Pancreas (tissue), 10 donors: ENCODE measurements around the gene OBI1. TPM values are rescaled to one million over a fixed set of nuclear protein-coding genes. Genes with fewer than 3 reads are reported as not detected.

Experiments
- ATAC-seq, 4 donors: fragments of 200-7000 bp; cut with Tn5 transposase; one replicate each; pipeline versions ENCODE4 v1.8.0 to v1.9.1; 2020; ENCODE audit warnings: mild to moderate bottlenecking in 4 of 4, moderate library complexity in 4 of 4
- DNase-seq, 6 donors: peaks; one replicate each; pipeline ENCODE4 v3.0.0-alpha.2; 2020
- FAIRE-seq: peaks from 2 replicates; lab custom pipeline; 2012; peaks lifted over from hg19 to GRCh38; lab: Jason Lieb, UNC
- H3K27ac ChIP-seq, 4 donors: fragments of 200-600 bp; sonication (generic); 1 replicate in 3 of 4; 2 replicates in 1 of 4; pipeline versions ENCODE4 v1.5.0 to v1.8.0; 2020
- H3K27me3 ChIP-seq, 4 donors: fragments of 200-600 bp; one replicate each; pipeline ENCODE4 v1.8.0; 2021
- H3K36me3 ChIP-seq, 3 donors: fragments of 200-600 bp; sonication (generic) in 1 of 3; one replicate each; pipeline versions ENCODE4 v1.5.0 to v1.8.0; 2020 to 2021
- H3K4me1 ChIP-seq, 3 donors: fragments of 200-600 bp; one replicate each; pipeline ENCODE4 v1.8.0; 2021
- H3K4me3 ChIP-seq, 4 donors: fragments of 200-600 bp; sonication (generic) in 2 of 4; one replicate each; pipeline versions ENCODE4 v1.5.0 to v1.8.0; 2020 to 2021
- H3K9me3 ChIP-seq, 4 donors: fragments of 200-600 bp; one replicate each; pipeline ENCODE4 v1.8.0; 2021
- CTCF ChIP-seq, 4 donors: fragments of 200-600 bp; sonication (generic) in 3 of 4; IDR thresholded peaks; one replicate each; pipeline versions ENCODE4 v1.5.0 to v1.8.0; 2021; ENCODE audit warnings: antibody characterized with exemption in 4 of 4
- WGBS, 2 donors: extraction: QIAGEN DNeasy Blood & Tissue Kit; methylation state at CpG; one replicate each; pipeline ENCODE4 v1.1.7; 2013; 5-methylcytosine and 5-hydroxymethylcytosine counted together
- intact Hi-C, 3 donors: fragments of 100-400 bp; cut with DNase I; formaldehyde crosslinking; loops; one replicate each; pipeline versions ENCODE4 v1.11.1 to v1.14.2; 2022
- polyA plus RNA-seq, 2 donors: library from polyadenylated mRNA; stranded (reverse); fragments of 200-250 nt; gene quantifications; one replicate each; pipeline ENCODE4 v1.2.3, GENCODE V29; 2013
- total RNA-seq, 6 donors: library from RNA; stranded (reverse); fragmentation: NEBNext Ultra II Directional in 4 of 6; extraction: Animal tissue kit (Norgen Biotek cat#: 25700) in 4 of 6; gene quantifications; one replicate each; pipeline versions ENCODE4 v1.2.1 to v1.2.4, GENCODE V29; 2021 to 2023
- donor health status: healthy with polysubstance abuse.
- donor health status: DM: no; HTN: no; CAD: no; lungs with moderate emphysema.
- donor health status: DM: no; HTN: no; CAD: no.
- donor health status: control.
- donor health status: control.
- donor health status: Bipolar disorder and iron deficiency.
- donor health status: DM: yes; HTN: yes; CAD: no.
- donor health status: DM: no; HTN: no; CAD: no.
- donor health status: DM: no; HTN: no; CAD: no.
- donor health status: DM: yes; HTN: yes; CAD: no.

Gene OBI1
- total and polyA plus RNA-seq, 8 donors, result 1.3 to 4.1 (median 2.6) TPM

DNA sequence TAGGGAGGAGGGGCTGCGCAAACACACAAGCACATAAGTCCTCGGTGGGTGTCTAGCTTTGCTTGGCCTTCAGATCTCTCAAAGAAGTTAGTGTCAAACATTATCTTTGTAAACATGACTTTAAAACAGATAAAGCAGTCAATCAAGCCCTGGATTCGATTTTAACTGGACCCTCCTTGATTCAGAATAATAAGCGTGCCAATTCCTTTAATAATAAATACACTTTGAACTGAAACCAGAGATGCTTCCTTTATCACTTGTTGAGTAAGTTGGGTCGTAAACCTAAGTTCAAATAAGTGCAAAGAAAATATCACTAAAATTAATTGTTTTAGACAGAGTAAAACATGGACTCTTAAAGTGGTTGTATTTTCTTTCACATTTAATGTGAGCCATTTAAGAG is 86.5 kb downstream of the OBI1 start:
- no peak for TF ChIP-seq CTCF (IDR thresholded peaks at IDR 0.05)
- FAIRE-seq (no peak), DNase-seq (no peak), ATAC-seq (no peak)
- H3K27ac ChIP-seq, result no peak overlapping the region
- H3K4me1 ChIP-seq, result no peaks in the 10 kb centered on the region
- no peaks in the 10 kb centered on the region for H3K27me3 ChIP-seq
- no peak overlapping the region for H3K4me3 ChIP-seq
- 39 to 45% methylated on average over 5 of the region's 5 CpGs for WGBS, 2 donors
- no peaks in the 10 kb centered on the region for H3K36me3 ChIP-seq
- intact Hi-C loops, result no loop called here
- no peaks in the 10 kb centered on the region for H3K9me3 ChIP-seq

DNA sequence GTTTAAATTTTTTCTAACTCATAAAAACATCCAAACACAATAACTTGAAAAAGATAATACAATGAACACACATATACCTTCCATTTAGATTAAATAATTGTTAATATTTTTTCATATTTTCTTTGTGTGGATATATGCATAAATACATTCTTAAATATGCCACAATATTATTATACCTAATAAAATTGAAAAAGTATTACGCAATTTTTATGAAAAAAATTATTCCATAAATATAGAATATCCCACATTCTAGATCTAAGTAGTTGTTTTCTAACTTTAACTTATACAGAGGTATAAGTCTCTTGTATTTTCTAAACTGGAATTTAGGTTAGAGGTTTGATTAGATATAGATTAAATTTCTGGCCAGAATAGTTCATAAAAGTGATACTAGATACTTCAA is 89.9 kb downstream of the OBI1 start:
- Histone ChIP-seq H3K27ac (no peak overlapping the region), H3K4me1 (no peaks in the 10 kb centered on the region), H3K4me3 (no peak overlapping the region), H3K27me3 (no peaks in the 10 kb centered on the region), H3K36me3 (no peaks in the 10 kb centered on the region), H3K9me3 (no peaks in the 10 kb centered on the region)
- 70 to 79% methylated on average over 1 of the region's 1 CpG for WGBS, 2 donors
- DNase-seq (no peak), FAIRE-seq (peak; percentile 54), ATAC-seq (no peak)
- TF ChIP-seq CTCF (IDR thresholded peaks at IDR 0.05), result no peak
- intact Hi-C loops, result no loop called here

DNA sequence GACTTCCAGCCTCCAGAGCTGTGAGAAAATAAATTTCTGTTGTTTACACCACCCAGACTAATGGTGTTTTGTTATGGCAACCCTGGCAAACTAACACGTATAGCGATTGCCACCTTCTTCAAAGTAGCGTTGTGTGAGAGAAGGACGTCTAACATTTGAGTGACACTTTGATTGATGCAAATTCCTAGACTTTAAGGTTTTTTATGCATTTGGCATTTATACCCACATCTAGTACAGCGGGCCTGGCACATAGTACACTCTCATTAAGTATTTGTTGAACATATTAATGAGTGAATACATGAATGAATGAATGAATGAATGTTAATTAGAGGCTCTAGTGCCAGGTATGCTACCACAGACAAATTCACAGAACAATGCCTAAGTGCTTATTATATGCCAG is 92.3 kb downstream of the OBI1 start:
- no peaks in the 10 kb centered on the region for H3K36me3 ChIP-seq
- ATAC-seq (no peak), FAIRE-seq (no peak), DNase-seq (no peak)
- no peak overlapping the region for H3K27ac ChIP-seq
- H3K4me3 ChIP-seq, result no peak overlapping the region
- intact Hi-C loops, result no loop called here
- WGBS, 2 donors, result 59 to 72% methylated on average over 5 of the region's 5 CpGs
- no peak for TF ChIP-seq CTCF (IDR thresholded peaks at IDR 0.05)
- H3K9me3 ChIP-seq, result no peaks in the 10 kb centered on the region
- no peaks in the 10 kb centered on the region for H3K4me1 ChIP-seq
- H3K27me3 ChIP-seq, result no peaks in the 10 kb centered on the region

Other genes with a start within 250 kb of the OBI1 start
- gene POU4F1, start 55.6 kb downstream of the OBI1 start, total RNA-seq, result under 1 TPM in 1 of 6 donors, not detected in 5; 0.06 TPM
- gene POU4F1, start 55.6 kb downstream of the OBI1 start, polyA plus RNA-seq, result under 1 TPM; 0.02 to 0.04 TPM